Tibial nerve (tissue), 4 donors: Measurements from ENCODE around the gene SLC19A3. TPM values are rescaled to one million over a fixed set of nuclear protein-coding genes. Genes with fewer than 3 reads are reported as not detected.
"Not testable (repeated sequence)": the region's sequence is repeated elsewhere in the genome, so short reads cannot be mapped to it uniquely, and the experiment has no call there.

ENCODE experiments used
- DNase-seq, 2 donors: peaks; one replicate each; pipeline ENCODE4 v3.0.0-alpha.2; 2019; ENCODE audit warnings: low spot score in 2 of 2
- H3K27ac ChIP-seq, 4 donors: fragments of 200-600 bp; sonication (generic) in 3 of 4; one replicate each; pipeline ENCODE4 v1.5.1; 2017 to 2019; ENCODE audit warnings: mild to moderate bottlenecking in 1 of 4
- H3K27me3 ChIP-seq, 2 donors: fragments of 200-600 bp; sonication (generic) in 1 of 2; one replicate each; pipeline versions ENCODE4 v1.5.1 to v1.6.0; 2017 to 2019
- H3K36me3 ChIP-seq, 3 donors: fragments of 200-600 bp; sonication (generic); one replicate each; pipeline ENCODE4 v1.5.1; 2018 to 2019
- H3K4me1 ChIP-seq, 4 donors: fragments of 200-600 bp; sonication (generic) in 3 of 4; one replicate each; pipeline ENCODE4 v1.5.1; 2017 to 2019
- H3K4me3 ChIP-seq, 4 donors: fragments of 200-600 bp; sonication (generic) in 3 of 4; one replicate each; pipeline ENCODE4 v1.5.1; 2017 to 2019; ENCODE audit warnings: mild to moderate bottlenecking in 1 of 4, moderate library complexity in 1 of 4
- H3K9me3 ChIP-seq, 4 donors: fragments of 200-600 bp; sonication (generic) in 3 of 4; one replicate each; pipeline ENCODE4 v1.5.1; 2017 to 2019
- EP300 ChIP-seq, 2 donors: sonication (generic); formaldehyde crosslinking; IDR thresholded peaks; one replicate each; pipeline ENCODE4 v1.6.1; 2017; ENCODE audit warnings: antibody characterized with exemption in 2 of 2, mild to moderate bottlenecking in 1 of 2
- POLR2A ChIP-seq, 2 donors: fragments of 450-650 bp; IDR thresholded peaks; one replicate each; pipeline ENCODE4 v1.6.1; 2017; ENCODE audit warnings: antibody characterized with exemption in 2 of 2, mild to moderate bottlenecking in 2 of 2, moderate library complexity in 2 of 2
- WGBS, 2 donors: methylation state at CpG; one replicate each; pipeline ENCODE4 v1.1.5; 2018; 5-methylcytosine and 5-hydroxymethylcytosine counted together
- total RNA-seq, 4 donors: library from RNA; depleted of rRNA; stranded (reverse); fragments of >200 nt; gene quantifications; one replicate each; pipeline ENCODE4 v1.1.0, GENCODE V29; 2016
- TF ChIP-seq, protein P1 (sequence below), 5 experiments: fragments of 200-600 bp in 3 of 5; fragments of 450-650 bp in 2 of 5; sonication (generic) in 3 of 5; IDR thresholded peaks; one replicate each; pipeline ENCODE4 v1.5.1; 2016 to 2019; ENCODE audit warnings: antibody characterized with exemption in 5 of 5, mild to moderate bottlenecking in 3 of 5, moderate library complexity in 2 of 5

Gene SLC19A3
- total RNA-seq, 4 donors from 2014 or later, result 20.4 to 52.1 (median 39.6) TPM

DNA sequence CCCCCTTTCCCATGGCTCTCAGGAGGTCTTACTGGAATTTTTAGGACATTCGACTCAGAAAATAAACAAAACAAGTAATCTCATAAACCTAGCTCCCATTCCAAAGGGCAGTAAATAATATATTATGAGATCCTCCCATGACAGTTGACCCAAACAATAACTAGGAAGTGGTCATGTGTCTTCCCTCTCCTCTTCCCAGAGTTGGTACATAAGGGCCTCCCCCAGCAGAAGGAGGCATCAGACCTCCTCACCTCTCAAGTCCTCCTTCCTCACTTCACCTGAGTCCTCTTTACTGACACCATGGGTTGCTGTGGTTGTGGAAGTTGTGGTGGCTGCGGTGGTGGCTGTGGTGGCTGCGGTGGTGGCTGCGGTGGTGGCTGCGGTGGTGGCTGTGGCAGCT, 10.2 kb upstream of the SLC19A3 start, which contains the start of gene SCYGR7:
TSS of gene SCYGR7 (plus strand) at position 301 of the 400 bp plus-strand sequence. CDS start at position 301, 0 bp downstream.
- H3K27ac ChIP-seq, result no peak within 1 kb of the TSS
- WGBS, 2 donors, result 85 to 93% methylated on average over 5 of the region's 5 CpGs
- H3K27me3 ChIP-seq, result peaks cover 0 to 3% of the 10 kb centered on the region in 2 donors
- no peak within 1 kb of the TSS for H3K4me3 ChIP-seq
- no peaks in the 10 kb centered on the region for H3K9me3 ChIP-seq
- TF ChIP-seq POLR2A (IDR thresholded peaks at IDR 0.05) (no peak), EP300 (IDR thresholded peaks at IDR 0.05) (no peak)
- TF ChIP-seq, protein P1, sequence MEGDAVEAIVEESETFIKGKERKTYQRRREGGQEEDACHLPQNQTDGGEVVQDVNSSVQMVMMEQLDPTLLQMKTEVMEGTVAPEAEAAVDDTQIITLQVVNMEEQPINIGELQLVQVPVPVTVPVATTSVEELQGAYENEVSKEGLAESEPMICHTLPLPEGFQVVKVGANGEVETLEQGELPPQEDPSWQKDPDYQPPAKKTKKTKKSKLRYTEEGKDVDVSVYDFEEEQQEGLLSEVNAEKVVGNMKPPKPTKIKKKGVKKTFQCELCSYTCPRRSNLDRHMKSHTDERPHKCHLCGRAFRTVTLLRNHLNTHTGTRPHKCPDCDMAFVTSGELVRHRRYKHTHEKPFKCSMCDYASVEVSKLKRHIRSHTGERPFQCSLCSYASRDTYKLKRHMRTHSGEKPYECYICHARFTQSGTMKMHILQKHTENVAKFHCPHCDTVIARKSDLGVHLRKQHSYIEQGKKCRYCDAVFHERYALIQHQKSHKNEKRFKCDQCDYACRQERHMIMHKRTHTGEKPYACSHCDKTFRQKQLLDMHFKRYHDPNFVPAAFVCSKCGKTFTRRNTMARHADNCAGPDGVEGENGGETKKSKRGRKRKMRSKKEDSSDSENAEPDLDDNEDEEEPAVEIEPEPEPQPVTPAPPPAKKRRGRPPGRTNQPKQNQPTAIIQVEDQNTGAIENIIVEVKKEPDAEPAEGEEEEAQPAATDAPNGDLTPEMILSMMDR (IDR thresholded peaks at IDR 0.05), result no peak
- DNase-seq, result no peak
- H3K36me3 ChIP-seq, result no peaks in the 10 kb centered on the region
- no peaks in the 10 kb centered on the region for H3K4me1 ChIP-seq

DNA sequence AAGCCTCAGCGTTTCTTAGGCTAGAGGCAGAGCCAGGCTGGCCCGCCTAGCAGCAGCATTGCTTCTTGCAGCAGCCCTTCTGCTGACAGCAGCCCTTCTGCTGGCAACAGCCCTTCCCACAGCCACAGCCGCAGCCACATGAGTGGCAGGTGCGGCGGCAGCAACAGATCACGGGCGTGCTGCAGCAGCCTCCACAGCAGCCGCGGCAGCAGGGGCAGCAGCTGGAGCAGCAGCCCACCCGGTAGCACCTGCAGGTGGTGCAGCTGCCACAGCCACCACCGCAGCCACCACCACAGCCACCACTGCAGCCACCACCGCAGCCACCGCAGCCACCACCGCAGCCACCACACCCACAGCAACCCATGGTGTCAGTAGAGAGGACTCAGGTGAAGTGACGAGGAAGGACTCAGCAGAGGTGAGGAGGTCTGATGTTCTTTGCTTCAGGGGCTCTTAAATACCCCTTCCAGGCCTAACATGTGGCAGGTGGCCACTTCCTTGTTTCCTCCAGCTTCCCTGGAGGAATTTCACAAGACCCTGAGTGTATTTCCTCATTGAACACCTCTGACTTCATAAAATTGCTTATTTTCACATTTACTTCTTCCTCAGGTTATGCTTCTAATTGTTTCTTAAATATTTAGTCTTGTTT, 6.7 kb upstream of the SLC19A3 start, which contains the start of gene SCYGR6:
TSS of gene SCYGR6 (minus strand) at position 364 of the 646 bp plus-strand sequence. CDS start at position 364, 0 bp downstream.
- Histone ChIP-seq H3K9me3 (no peaks in the 10 kb centered on the region), H3K4me3 (no peak within 1 kb of the TSS), H3K4me1 (no peaks in the 10 kb centered on the region), H3K36me3 (no peaks in the 10 kb centered on the region), H3K27ac (no peak within 1 kb of the TSS), H3K27me3 (peaks cover 0 to 3% of the 10 kb centered on the region in 2 donors)
- TF ChIP-seq, protein P1 (IDR thresholded peaks at IDR 0.05), result no peak
- TF ChIP-seq EP300 (IDR thresholded peaks at IDR 0.05), result no peak
- TF ChIP-seq POLR2A (IDR thresholded peaks at IDR 0.05), result no peak
- DNase-seq, result no peak
- WGBS, 2 donors, result 58 to 91% methylated on average over 5 to 10 of the region's 15 CpGs

DNA sequence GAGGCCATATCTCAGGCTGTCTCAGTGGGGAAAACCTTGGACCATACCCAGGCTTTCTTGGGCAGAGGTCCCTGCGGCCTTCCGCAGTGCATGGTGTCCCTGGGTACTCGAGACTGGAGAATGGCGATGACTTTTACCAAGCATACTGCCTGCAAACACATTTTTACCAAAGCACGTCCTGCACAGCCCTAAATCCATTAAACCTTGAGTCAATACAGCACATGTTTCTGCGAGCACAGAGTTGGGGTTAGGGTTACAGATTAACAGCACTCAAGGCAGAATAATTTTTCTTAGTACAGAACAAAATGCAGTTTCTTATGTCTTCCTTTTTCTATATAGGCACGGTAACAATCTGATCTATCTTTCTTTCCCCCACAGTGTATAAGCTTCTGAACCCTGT, 5.0 kb upstream of the SLC19A3 start:
- H3K4me1 ChIP-seq, DNase-seq, H3K9me3 ChIP-seq, H3K27me3 ChIP-seq, H3K27ac ChIP-seq, H3K36me3 ChIP-seq, H3K4me3 ChIP-seq: not testable (repeated sequence)
- 75 to 81% methylated on average over 7 of the region's 7 CpGs for WGBS, 2 donors

DNA sequence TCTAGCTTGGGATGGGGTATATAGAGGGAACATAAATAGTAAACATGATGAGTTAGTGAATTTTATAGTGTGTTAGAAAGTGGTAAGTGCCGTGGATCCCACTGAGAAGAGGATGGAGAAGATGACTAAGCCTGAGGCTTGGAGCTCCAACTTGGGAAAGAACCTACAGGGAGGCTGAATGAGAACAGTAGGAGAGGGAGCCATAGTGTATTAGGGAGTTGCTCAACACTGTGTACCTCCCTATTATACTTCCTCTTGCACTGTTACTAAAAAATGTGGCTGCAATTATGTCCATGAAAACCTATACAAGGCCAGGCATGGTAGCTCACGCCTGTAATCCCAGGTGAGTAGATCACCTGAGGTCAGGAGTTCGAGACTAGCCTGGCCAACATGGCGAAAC, 2.9 kb upstream of the SLC19A3 start:
- no peak overlapping the region for H3K27ac ChIP-seq
- H3K27me3 ChIP-seq, result no peaks in the 10 kb centered on the region
- no peak overlapping the region for H3K4me3 ChIP-seq
- no peak for DNase-seq
- peaks cover 0 to 15% (median 0%) of the 10 kb centered on the region in 4 donors for H3K4me1 ChIP-seq
- H3K9me3 ChIP-seq, result no peaks in the 10 kb centered on the region
- WGBS, 2 donors, result 88 to 93% methylated on average over 4 of the region's 4 CpGs
- TF ChIP-seq EP300 (IDR thresholded peaks at IDR 0.05), result no peak
- TF ChIP-seq, protein P1 (IDR thresholded peaks at IDR 0.05), result no peak
- TF ChIP-seq POLR2A (IDR thresholded peaks at IDR 0.05), result no peak
- no peaks in the 10 kb centered on the region for H3K36me3 ChIP-seq

DNA sequence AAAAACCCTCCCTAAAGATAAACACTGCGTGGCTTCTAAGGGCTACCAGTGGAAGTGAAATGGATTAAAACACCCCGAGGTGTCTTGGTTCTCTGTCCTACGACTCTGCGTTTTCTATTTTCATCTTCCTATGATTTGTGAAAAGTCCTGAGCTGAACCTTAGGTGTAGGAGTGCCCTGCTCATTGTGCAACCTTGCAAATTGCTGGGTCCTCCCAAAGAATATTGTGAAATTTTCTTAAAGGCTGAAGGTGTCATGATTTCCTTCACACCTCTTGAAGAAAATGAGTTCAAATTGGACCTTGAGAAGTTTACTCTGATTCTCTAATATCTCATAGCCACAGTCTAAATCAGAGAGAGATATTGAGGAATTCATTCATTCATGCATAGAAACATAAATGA, 1.8 kb upstream of the SLC19A3 start:
- DNase-seq, result no peak
- Histone ChIP-seq H3K4me1 (peaks cover 0 to 15% (median 0%) of the 10 kb centered on the region in 4 donors), H3K36me3 (no peaks in the 10 kb centered on the region), H3K9me3 (no peaks in the 10 kb centered on the region), H3K4me3 (no peak overlapping the region), H3K27me3 (no peaks in the 10 kb centered on the region), H3K27ac (no peak overlapping the region)
- TF ChIP-seq, protein P1 (IDR thresholded peaks at IDR 0.05), result no peak
- no peak for TF ChIP-seq POLR2A (IDR thresholded peaks at IDR 0.05)
- WGBS, 2 donors, result 96 to 98% methylated on average over 4 of the region's 4 CpGs
